ENCODE measurements around the gene ZNF69. TPM values are rescaled to one million over a fixed set of nuclear protein-coding genes. Genes with fewer than 3 reads are reported as not detected.
"Not testable (repeated sequence)": the region's sequence is repeated elsewhere in the genome, so short reads cannot be mapped to it uniquely, and the experiment has no call there.

ZNF69 gene
- total RNA-seq, 1 experiment from 2014 or later = 4.4 TPM

- no peak overlapping the region for H3K4me2 ChIP-seq
- POLR2A ChIA-PET (ENCODE audit: unreplicated experiment) = no interaction called here
- H3K27ac ChIP-seq = no peak overlapping the region
- intact Hi-C loops (cut with micrococcal nuclease; ENCODE audit: unreplicated experiment) = loop anchor here (5.0 kb wide), 1 partner anchor 59 kb away; the partner anchor contains the start of gene ZNF491
- CTCF ChIA-PET = interaction anchor here (1.6 kb wide), 1 partner anchor 59 kb away, joined by 6 read pairs; the partner anchor contains the start of gene ZNF491
- H3K79me2 ChIP-seq (ENCODE audit: low read depth) = no peaks in the 10 kb centered on the region
- no peaks in the 10 kb centered on the region for H3K9me3 ChIP-seq (ENCODE audit: insufficient read depth, low read depth)
- no peaks in the 10 kb centered on the region for H3K4me1 ChIP-seq (replicated peaks; ENCODE audit: insufficient read depth)
- no peak overlapping the region for H3K4me3 ChIP-seq
- peaks cover 55% of the 10 kb centered on the region for H3K27me3 ChIP-seq (ENCODE audit: insufficient read depth, low read depth)
- no peak overlapping the region for H2AFZ ChIP-seq
- no peaks in the 10 kb centered on the region for H3K9me2 ChIP-seq (ENCODE audit: insufficient read depth)
- TF ChIP-seq EZH2 (IDR thresholded peaks at IDR 0.05; ENCODE audit: low read depth) = no peak
- TF ChIP-seq, protein P1, sequence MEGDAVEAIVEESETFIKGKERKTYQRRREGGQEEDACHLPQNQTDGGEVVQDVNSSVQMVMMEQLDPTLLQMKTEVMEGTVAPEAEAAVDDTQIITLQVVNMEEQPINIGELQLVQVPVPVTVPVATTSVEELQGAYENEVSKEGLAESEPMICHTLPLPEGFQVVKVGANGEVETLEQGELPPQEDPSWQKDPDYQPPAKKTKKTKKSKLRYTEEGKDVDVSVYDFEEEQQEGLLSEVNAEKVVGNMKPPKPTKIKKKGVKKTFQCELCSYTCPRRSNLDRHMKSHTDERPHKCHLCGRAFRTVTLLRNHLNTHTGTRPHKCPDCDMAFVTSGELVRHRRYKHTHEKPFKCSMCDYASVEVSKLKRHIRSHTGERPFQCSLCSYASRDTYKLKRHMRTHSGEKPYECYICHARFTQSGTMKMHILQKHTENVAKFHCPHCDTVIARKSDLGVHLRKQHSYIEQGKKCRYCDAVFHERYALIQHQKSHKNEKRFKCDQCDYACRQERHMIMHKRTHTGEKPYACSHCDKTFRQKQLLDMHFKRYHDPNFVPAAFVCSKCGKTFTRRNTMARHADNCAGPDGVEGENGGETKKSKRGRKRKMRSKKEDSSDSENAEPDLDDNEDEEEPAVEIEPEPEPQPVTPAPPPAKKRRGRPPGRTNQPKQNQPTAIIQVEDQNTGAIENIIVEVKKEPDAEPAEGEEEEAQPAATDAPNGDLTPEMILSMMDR (conservative IDR thresholded peaks at IDR 0.05) = no peak
- no peaks in the 10 kb centered on the region for H4K20me1 ChIP-seq (ENCODE audit: insufficient read depth)
- no TSS peak for BruUV-seq (replicated peaks)
- H3F3A ChIP-seq (ENCODE audit: insufficient read depth, low read depth) = no peaks in the 10 kb centered on the region
- DNase-seq = peak in 1 of 2 experiments; percentile 55
- H3K36me3 ChIP-seq (ENCODE audit: low read depth) = no peaks in the 10 kb centered on the region
Measured at GRCh38 chr19:11856596-11857250, 30.9 kb upstream of the ZNF69 start.

- BruUV-seq (replicated peaks) = no TSS peak
- Histone ChIP-seq H3K9me2 (ENCODE audit: insufficient read depth) (no peaks in the 10 kb centered on the region), H3K9me3 (ENCODE audit: insufficient read depth, low read depth) (no peaks in the 10 kb centered on the region; the same call in 1 of the 2 replicates), H3K4me1 (replicated peaks; ENCODE audit: insufficient read depth) (no peaks in the 10 kb centered on the region), H3K4me3 (no peak overlapping the region), H3K27ac (no peak overlapping the region), H3K79me2 (ENCODE audit: low read depth) (no peaks in the 10 kb centered on the region), H2AFZ (no peak overlapping the region), H4K20me1 (ENCODE audit: insufficient read depth) (no peaks in the 10 kb centered on the region), H3K27me3 (ENCODE audit: insufficient read depth, low read depth) (peaks cover 74% of the 10 kb centered on the region), H3K4me2 (no peak overlapping the region), H3F3A (ENCODE audit: insufficient read depth, low read depth) (no peaks in the 10 kb centered on the region), H3K36me3 (ENCODE audit: low read depth) (no peaks in the 10 kb centered on the region)
- CTCF ChIA-PET = no interaction called here
- intact Hi-C loops (cut with micrococcal nuclease; ENCODE audit: unreplicated experiment) = no loop called here
- POLR2A ChIA-PET (ENCODE audit: unreplicated experiment) = no interaction called here
- no peak for TF ChIP-seq EZH2 (IDR thresholded peaks at IDR 0.05; ENCODE audit: low read depth)
- TF ChIP-seq, protein P1 (conservative IDR thresholded peaks at IDR 0.05) = no peak
- no peak for DNase-seq
Measured at GRCh38 chr19:11860721-11861120, 26.9 kb upstream of the ZNF69 start.

DNA sequence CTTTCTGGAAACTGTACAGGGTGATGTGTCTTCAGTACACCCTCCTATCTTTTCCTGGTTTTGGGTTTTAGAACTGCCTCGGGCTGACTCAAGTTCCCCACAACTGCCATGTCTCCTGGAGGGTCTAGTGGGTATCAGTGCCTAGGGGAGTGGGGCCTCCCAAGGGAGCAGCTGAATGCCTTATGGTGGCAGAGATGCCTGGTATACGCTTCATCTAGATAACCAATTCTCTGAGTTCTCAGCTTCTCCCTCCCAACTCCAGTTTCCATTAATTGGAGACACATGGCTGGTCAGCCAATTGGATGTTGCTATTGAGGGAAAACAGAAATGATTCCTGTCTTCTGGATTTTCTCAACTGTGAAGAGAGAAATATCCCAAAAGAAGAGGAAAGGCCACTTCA is 26.3 kb upstream of the ZNF69 start:
- DNase-seq = no peak
- Histone ChIP-seq H3K4me1 (replicated peaks; ENCODE audit: insufficient read depth) (no peaks in the 10 kb centered on the region), H3K27me3 (ENCODE audit: insufficient read depth, low read depth) (peaks cover 68% of the 10 kb centered on the region), H3F3A (ENCODE audit: insufficient read depth, low read depth) (no peaks in the 10 kb centered on the region), H3K36me3 (ENCODE audit: low read depth) (no peaks in the 10 kb centered on the region), H3K4me3 (no peak overlapping the region), H3K79me2 (ENCODE audit: low read depth) (no peaks in the 10 kb centered on the region), H3K9me2 (ENCODE audit: insufficient read depth) (no peaks in the 10 kb centered on the region), H3K9me3 (ENCODE audit: insufficient read depth, low read depth) (no peaks in the 10 kb centered on the region; the same call in 1 of the 2 replicates), H3K27ac (no peak overlapping the region), H2AFZ (no peak overlapping the region), H4K20me1 (ENCODE audit: insufficient read depth) (no peaks in the 10 kb centered on the region), H3K4me2 (no peak overlapping the region)
- BruUV-seq (replicated peaks) = no TSS peak
- POLR2A ChIA-PET (ENCODE audit: unreplicated experiment) = no interaction called here
- intact Hi-C loops (cut with micrococcal nuclease; ENCODE audit: unreplicated experiment) = no loop called here
- CTCF ChIA-PET = no interaction called here
- TF ChIP-seq, protein P1 (conservative IDR thresholded peaks at IDR 0.05) = no peak
- no peak for TF ChIP-seq EZH2 (IDR thresholded peaks at IDR 0.05; ENCODE audit: low read depth)

GRCh38 chr19:11867766-11868165 is 19.8 kb upstream of the ZNF69 start:
- intact Hi-C loops (cut with micrococcal nuclease; ENCODE audit: unreplicated experiment); H4K20me1 ChIP-seq (ENCODE audit: insufficient read depth); H3F3A ChIP-seq (ENCODE audit: insufficient read depth, low read depth); CTCF ChIA-PET; H3K9me2 ChIP-seq (ENCODE audit: insufficient read depth); H3K27ac ChIP-seq; H3K4me3 ChIP-seq; BruUV-seq (replicated peaks); POLR2A ChIA-PET (ENCODE audit: unreplicated experiment); H2AFZ ChIP-seq; H3K4me2 ChIP-seq; H3K79me2 ChIP-seq (ENCODE audit: low read depth); H3K4me1 ChIP-seq (replicated peaks; ENCODE audit: insufficient read depth); H3K9me3 ChIP-seq (ENCODE audit: insufficient read depth, low read depth); H3K36me3 ChIP-seq (ENCODE audit: low read depth); DNase-seq: not testable (repeated sequence)
- H3K27me3 ChIP-seq (ENCODE audit: insufficient read depth, low read depth) = peaks cover 24% of the 10 kb centered on the region
